Right lobe of liver (tissue), 6 donors: ENCODE measurements around the gene PCLAF. TPM values are rescaled to one million over a fixed set of nuclear protein-coding genes. Genes with fewer than 3 reads are reported as not detected.

Source experiments
- ATAC-seq, 4 donors: fragments of 200-7000 bp; cut with Tn5 transposase; one replicate each; pipeline ENCODE4 v1.9.1; 2020; ENCODE audit warnings: mild to moderate bottlenecking in 4 of 4, moderate library complexity in 4 of 4
- DNase-seq, 3 donors: peaks; one replicate each; pipeline ENCODE4 v3.0.0-alpha.2; 2020
- H3K27ac ChIP-seq, 3 donors: fragments of 200-600 bp; one replicate each; pipeline ENCODE4 v1.8.0; 2022
- H3K27me3 ChIP-seq, 2 donors: fragments of 200-600 bp; one replicate each; pipeline ENCODE4 v1.8.0; 2022
- H3K36me3 ChIP-seq, 4 donors: fragments of 200-600 bp; sonication (generic) in 1 of 4; one replicate each; pipeline versions ENCODE4 v1.5.1 to v1.8.0; 2017 to 2022; ENCODE audit warnings: control low read depth in 1 of 4
- H3K4me1 ChIP-seq, 4 donors: fragments of 200-600 bp; sonication (generic) in 1 of 4; one replicate each; pipeline versions ENCODE4 v1.5.1 to v1.8.0; 2017 to 2022; ENCODE audit warnings: control low read depth in 1 of 4
- H3K4me3 ChIP-seq, 3 donors: fragments of 200-600 bp; one replicate each; pipeline ENCODE4 v1.8.0; 2022
- H3K9me3 ChIP-seq, 4 donors: fragments of 200-600 bp; sonication (generic) in 1 of 4; one replicate each; pipeline versions ENCODE4 v1.5.1 to v1.8.0; 2017 to 2022; ENCODE audit warnings: control low read depth in 1 of 4
- POLR2A ChIP-seq: fragments of 450-650 bp; IDR thresholded peaks from one replicate; pipeline ENCODE4 v1.6.1; 2017; ENCODE audit warnings: antibody characterized with exemption, mild to moderate bottlenecking
- WGBS: methylation state at CpG from one replicate; pipeline ENCODE4 v1.1.6; 2018; ENCODE audit warnings: low coverage, low lambda C conversion rate; ENCODE audit not compliant: insufficient coverage; ENCODE audit errors: missing lambda C conversion rate; 5-methylcytosine and 5-hydroxymethylcytosine counted together
- intact Hi-C, 2 donors: fragments of 100-400 bp; cut with DNase I; formaldehyde crosslinking; loops; one replicate each; pipeline versions ENCODE4 v1.11.2 to v1.14.1; 2022
- total RNA-seq, 6 experiments: library from RNA; depleted of rRNA in 2 of 6; stranded (reverse); fragments of >200 nt in 2 of 6; fragmentation: NEBNext Ultra II Directional in 3 of 6; extraction: Animal tissue kit (Norgen Biotek cat#: 25700) in 3 of 6; gene quantifications; one replicate each; pipeline versions ENCODE4 v1.1.0 to v1.2.4, GENCODE V29; 2016 to 2023
- TF ChIP-seq, protein P1 (sequence below), 4 donors: fragments of 200-600 bp in 3 of 4; fragments of 450-650 bp in 1 of 4; IDR thresholded peaks; one replicate each; pipeline versions ENCODE4 v1.5.1 to v1.8.0; 2016 to 2022; ENCODE audit warnings: antibody characterized with exemption in 4 of 4, mild to moderate bottlenecking in 2 of 4
- donor health status: DM: no; HTN: yes; CAD: no.
- donor health status: DM: no; HTN: no; CAD: no.
- donor health status: DM: no; HTN: no; CAD: no.
- donor health status: DM: no; HTN: yes; CAD: no.
- donor health status: DM: no; HTN: yes; CAD: no.

Gene PCLAF
- total RNA-seq, 6 experiments from 2014 or later: 0.60 to 5.6 (median 2.1) TPM

- peak; percentile 4 to 30 (median 14) for ATAC-seq
- H3K36me3 ChIP-seq: no peaks in the 10 kb centered on the region
- peak overlapping the region in 2 of 3 donors; percentile 36 to 47 for H3K27ac ChIP-seq
- no peaks in the 10 kb centered on the region for H3K27me3 ChIP-seq
- no peaks in the 10 kb centered on the region for H3K9me3 ChIP-seq
- intact Hi-C loops: loop anchor here (10.0 kb wide), 1 partner anchor 151 kb away; no protein-coding TSS in a partner anchor
- H3K4me3 ChIP-seq: peak overlapping the region; percentile 65 to 78 (median 72)
- no peak for DNase-seq
- TF ChIP-seq POLR2A: no peak
- TF ChIP-seq, protein P1, sequence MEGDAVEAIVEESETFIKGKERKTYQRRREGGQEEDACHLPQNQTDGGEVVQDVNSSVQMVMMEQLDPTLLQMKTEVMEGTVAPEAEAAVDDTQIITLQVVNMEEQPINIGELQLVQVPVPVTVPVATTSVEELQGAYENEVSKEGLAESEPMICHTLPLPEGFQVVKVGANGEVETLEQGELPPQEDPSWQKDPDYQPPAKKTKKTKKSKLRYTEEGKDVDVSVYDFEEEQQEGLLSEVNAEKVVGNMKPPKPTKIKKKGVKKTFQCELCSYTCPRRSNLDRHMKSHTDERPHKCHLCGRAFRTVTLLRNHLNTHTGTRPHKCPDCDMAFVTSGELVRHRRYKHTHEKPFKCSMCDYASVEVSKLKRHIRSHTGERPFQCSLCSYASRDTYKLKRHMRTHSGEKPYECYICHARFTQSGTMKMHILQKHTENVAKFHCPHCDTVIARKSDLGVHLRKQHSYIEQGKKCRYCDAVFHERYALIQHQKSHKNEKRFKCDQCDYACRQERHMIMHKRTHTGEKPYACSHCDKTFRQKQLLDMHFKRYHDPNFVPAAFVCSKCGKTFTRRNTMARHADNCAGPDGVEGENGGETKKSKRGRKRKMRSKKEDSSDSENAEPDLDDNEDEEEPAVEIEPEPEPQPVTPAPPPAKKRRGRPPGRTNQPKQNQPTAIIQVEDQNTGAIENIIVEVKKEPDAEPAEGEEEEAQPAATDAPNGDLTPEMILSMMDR (IDR thresholded peaks at IDR 0.05): no peak
- WGBS: under 1% methylated on average over 22 of the region's 30 CpGs
- H3K4me1 ChIP-seq: no peaks in the 10 kb centered on the region
Measured at GRCh38 chr15:64355348-64355943, 25.8 kb downstream of the PCLAF start.

DNA sequence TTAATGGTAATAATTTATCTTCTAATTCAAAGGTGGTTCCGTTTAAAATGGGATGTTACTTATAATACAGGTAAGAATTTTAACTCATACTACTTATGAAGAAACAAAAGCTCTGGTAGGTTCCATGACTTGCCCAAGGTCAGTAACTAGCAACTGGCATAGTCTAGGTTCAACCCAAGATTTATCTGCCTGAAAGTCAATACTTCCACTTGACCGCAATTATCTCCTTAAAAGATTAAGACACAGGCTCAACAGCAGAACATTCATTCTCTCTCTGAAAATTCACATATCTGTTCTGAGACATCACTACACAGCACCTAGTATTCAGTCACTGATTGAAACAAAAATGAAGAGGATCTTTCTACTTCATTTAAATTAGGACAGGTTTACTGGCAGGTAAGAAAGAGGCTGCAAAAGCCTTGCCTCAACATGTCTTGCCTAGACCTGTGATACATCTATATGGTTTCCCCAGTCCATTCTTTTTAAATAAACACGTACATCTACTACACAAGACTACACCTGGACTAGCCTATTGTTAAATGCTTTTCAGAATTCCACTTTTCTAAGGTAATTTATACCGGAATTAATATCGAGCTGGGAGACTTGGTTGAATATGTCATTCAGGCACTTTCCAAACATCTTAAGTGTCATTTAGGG is 26.4 kb downstream of the PCLAF start:
- no peaks in the 10 kb centered on the region for H3K27me3 ChIP-seq
- peak overlapping the region; percentile 65 to 78 (median 72) for H3K4me3 ChIP-seq
- ATAC-seq: no peak
- H3K9me3 ChIP-seq: no peaks in the 10 kb centered on the region
- no peaks in the 10 kb centered on the region for H3K4me1 ChIP-seq
- TF ChIP-seq POLR2A: no peak
- TF ChIP-seq, protein P1 (IDR thresholded peaks at IDR 0.05): no peak
- no peaks in the 10 kb centered on the region for H3K36me3 ChIP-seq
- intact Hi-C loops: loop anchor here (10.0 kb wide), 1 partner anchor 150 kb away; no protein-coding TSS in a partner anchor
- no peak for DNase-seq
- peak overlapping the region in 1 of 3 donors; percentile 47 for H3K27ac ChIP-seq
- 30% methylated on average over 5 of the region's 5 CpGs for whole genome bisulfite sequencing

GRCh38 chr15:64351265-64351664 is 30.0 kb downstream of the PCLAF start:
- Histone ChIP-seq H3K4me3 (no peak overlapping the region), H3K4me1 (no peaks in the 10 kb centered on the region), H3K27ac (no peak overlapping the region), H3K36me3 (no peaks in the 10 kb centered on the region), H3K27me3 (no peaks in the 10 kb centered on the region), H3K9me3 (no peaks in the 10 kb centered on the region)
- TF ChIP-seq, protein P1 (IDR thresholded peaks at IDR 0.05): no peak
- no peak for TF ChIP-seq POLR2A
- 53% methylated on average over 7 of the region's 7 CpGs for whole genome bisulfite sequencing
- ATAC-seq (no peak), DNase-seq (no peak)
- intact Hi-C loops: loop anchor here (10.0 kb wide), 1 partner anchor 146 kb away; no protein-coding TSS in a partner anchor

DNA sequence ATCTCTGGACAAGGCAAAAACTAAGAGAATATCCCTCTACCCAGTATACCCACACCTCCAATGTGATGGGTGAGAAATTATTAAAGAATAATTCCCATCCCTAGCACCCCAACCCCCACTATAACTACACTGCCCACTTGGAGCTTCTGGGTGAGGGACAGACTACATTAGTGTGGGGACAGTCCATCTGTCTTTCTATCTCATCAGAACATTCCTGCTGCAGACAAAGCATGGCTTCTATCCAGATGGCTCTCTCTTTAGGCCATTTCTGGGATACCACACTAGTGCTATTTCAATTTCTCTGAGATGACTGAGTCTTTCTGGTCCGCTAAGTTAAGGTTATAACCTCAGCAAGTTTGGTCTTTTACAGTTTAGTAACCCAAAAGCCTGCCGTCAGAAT is 31.9 kb downstream of the PCLAF start:
- WGBS: 79% methylated on average over 2 of the region's 2 CpGs
- Histone ChIP-seq H3K4me3 (no peak overlapping the region), H3K27me3 (no peaks in the 10 kb centered on the region), H3K36me3 (no peaks in the 10 kb centered on the region), H3K9me3 (no peaks in the 10 kb centered on the region), H3K27ac (no peak overlapping the region), H3K4me1 (peaks cover 0 to 10% (median 3%) of the 10 kb centered on the region in 4 donors)
- ATAC-seq (no peak), DNase-seq (no peak)
- no peak for TF ChIP-seq POLR2A
- TF ChIP-seq, protein P1 (IDR thresholded peaks at IDR 0.05): no peak
- intact Hi-C loops: no loop called here
